Stimulated activated CD4-positive, alpha-beta T cell treated with anti-CD3 and anti-CD28 coated beads, Interleukin-15, amount 100 ng/mL, for 1 hour (primary cell): ENCODE measurements around the gene R3HDM2.

Source experiments
- DNase-seq, 2 donors: peaks; one replicate each; pipeline ENCODE4 v3.0.0-alpha.2; 2020; ENCODE audit warnings: low read depth in 1 of 2, low spot score in 1 of 2

Gene R3HDM2

GRCh38 chr12:57467212-57467874, 36.5 kb upstream of the R3HDM2 start:
- no peak for DNase-seq

GRCh38 chr12:57465747-57466505, 35.1 kb upstream of the R3HDM2 start:
- no peak for DNase-seq

- no peak for DNase-seq
Observed at GRCh38 chr12:57465030-57465746, 34.3 kb upstream of the R3HDM2 start.

GRCh38 chr12:57464569-57464968, 33.7 kb upstream of the R3HDM2 start:
- no peak for DNase-seq

- DNase-seq, result no peak
Observed at GRCh38 chr12:57462912-57463253, 32.0 kb upstream of the R3HDM2 start.

- peak; percentile 78 to 82 for DNase-seq
Observed at GRCh38 chr12:57462251-57462911, 31.5 kb upstream of the R3HDM2 start.

GRCh38 chr12:57461917-57462250, 31.0 kb upstream of the R3HDM2 start:
- no peak for DNase-seq

- DNase-seq, result no peak
Observed at GRCh38 chr12:57461276-57461916, 30.6 kb upstream of the R3HDM2 start.

- DNase-seq, result no peak
Observed at GRCh38 chr12:57460841-57461275, 30.0 kb upstream of the R3HDM2 start.

GRCh38 chr12:57460468-57460784, 29.6 kb upstream of the R3HDM2 start:
- no peak for DNase-seq

- DNase-seq, result no peak
Observed at GRCh38 chr12:57459750-57460467, 29.1 kb upstream of the R3HDM2 start, which contains the start of gene GLI1. Gene GLI1 (plus strand): TSS chr12:57459785. CDS start chr12:57463692, 3,907 bp downstream.

GRCh38 chr12:57459055-57459749, 28.4 kb upstream of the R3HDM2 start:
- DNase-seq, result peak; percentile 81 to 87

GRCh38 chr12:57458665-57459054, 27.8 kb upstream of the R3HDM2 start:
- no peak for DNase-seq

- DNase-seq, result no peak
Observed at GRCh38 chr12:57456737-57457490, 26.1 kb upstream of the R3HDM2 start.

GRCh38 chr12:57456145-57456700, 25.4 kb upstream of the R3HDM2 start:
- no peak for DNase-seq

- no peak for DNase-seq
Observed at GRCh38 chr12:57455374-57456144, 24.7 kb upstream of the R3HDM2 start.

- DNase-seq, result no peak
Observed at GRCh38 chr12:57454566-57455373, 23.9 kb upstream of the R3HDM2 start, which contains the start of gene INHBE. Gene INHBE (plus strand): TSS chr12:57455307. CDS start chr12:57455537, 230 bp downstream.
